Stimulated activated CD8-positive, alpha-beta memory T cell treated with anti-CD3 and anti-CD28 coated beads, Interleukin-7, amount 100 ng/mL, for 1 hour (primary cell): ENCODE results near the gene ATP11A.

Source experiments
- DNase-seq, 2 donors: peaks; one replicate each; pipeline ENCODE4 v3.0.0-alpha.2; 2020; ENCODE audit warnings: low read depth in 2 of 2

ATP11A gene

DNA sequence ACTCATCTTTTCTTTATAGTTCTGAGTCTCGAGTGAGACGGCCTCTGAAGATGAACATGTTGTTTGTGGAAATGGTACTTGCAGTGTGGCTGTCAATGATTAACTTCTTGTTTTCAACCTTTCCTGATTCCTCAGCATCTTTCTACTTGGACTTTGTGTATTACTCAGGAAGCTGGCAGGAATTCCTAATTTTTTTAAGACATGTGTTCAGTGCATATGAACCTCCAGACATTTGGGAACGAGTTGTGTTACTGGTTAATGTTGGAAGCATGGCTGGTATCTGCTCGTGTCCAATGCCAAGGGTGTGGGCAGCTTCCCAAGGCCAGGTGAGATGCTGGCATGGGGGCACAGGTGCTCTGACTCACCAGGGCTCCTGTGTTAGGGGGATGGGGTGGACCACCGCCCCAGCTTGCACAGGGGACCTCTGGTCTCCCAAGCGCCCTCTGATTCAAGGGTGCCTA, 218.1 kb downstream of the ATP11A start:
- DNase-seq, result no peak

- no peak for DNase-seq
These were observed 218.5 kb downstream of the ATP11A start for GRCh38 chr13:112908342-112908741.

GRCh38 chr13:112910016-112910415, 220.2 kb downstream of the ATP11A start:
- DNase-seq, result no peak

GRCh38 chr13:112910616-112911280, 220.9 kb downstream of the ATP11A start:
- DNase-seq, result no peak

DNA sequence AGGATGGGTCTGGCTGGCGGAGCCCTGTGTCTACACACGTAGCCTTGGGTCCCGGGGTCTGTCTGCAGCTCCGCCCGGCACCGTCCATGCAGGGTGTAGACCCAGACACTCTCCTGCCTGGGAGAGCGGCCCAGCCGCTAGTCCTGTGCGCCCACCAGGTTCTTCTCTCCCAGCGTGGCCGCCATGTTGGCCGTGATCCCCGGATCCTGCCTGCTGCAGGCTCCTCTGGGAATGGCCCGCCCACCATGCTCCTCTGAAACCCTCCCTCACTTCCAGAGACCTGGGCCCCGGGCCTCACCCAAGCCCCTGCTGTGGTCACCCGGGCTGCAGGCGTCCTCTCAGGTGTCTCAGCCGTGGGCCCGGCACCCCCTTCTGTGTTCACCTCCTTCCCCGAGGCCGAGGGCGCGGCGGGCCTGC, 221.5 kb downstream of the ATP11A start:
- DNase-seq, result no peak

DNA sequence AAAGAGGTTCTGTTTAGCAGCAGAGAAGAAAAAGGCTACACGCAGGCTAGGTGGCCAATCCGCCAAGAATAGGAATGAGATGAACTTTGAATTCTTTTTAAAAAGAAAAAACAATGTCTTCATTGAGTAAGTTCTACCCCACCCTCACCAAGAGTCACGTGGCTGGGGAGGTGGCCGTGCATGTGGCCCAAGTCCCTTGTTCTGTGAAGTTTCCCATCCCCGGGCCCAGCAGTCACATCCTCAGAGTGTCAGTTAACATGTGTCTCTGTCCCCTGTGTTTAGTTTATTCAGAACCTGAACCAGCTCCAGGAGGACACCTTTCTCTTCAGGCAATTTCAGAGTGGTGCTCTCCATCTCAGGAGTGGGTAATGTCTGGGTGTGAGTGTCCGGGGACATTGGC, 222.0 kb downstream of the ATP11A start:
- no peak for DNase-seq

DNA sequence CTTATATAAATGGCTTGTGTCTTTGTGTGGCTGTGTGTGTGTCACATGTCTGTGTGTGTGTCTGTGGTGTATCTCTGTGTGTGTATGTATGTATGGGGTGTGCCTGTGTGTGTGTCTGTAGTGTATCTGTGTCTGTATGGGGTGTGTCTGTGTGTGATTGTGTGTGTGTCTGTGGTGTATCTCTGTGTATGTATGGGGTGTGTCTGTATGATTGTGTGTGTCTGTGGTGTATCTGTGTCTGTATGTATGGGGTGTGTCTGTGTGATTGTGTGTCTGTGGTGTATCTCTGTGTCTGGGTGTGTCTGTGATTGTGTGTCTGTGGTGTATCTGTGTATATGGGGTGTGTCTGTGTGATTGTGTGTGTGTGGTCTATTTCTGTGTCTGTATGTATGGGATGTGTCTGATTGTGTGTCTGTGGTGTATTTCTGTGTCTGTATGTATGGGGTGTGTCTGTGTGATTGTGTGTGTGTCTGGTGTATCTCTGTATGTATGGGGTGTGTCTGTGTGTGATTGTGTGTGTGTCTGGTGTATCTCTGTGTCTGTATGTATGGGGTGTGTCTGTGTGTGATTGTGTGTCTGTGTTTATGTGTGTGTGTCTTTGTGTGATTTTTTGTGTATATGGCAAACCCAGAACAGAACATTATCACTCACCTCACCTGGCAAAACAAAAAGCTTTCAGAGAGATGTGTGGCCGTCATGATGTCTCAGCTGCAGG, 223.0 kb downstream of the ATP11A start:
- no peak for DNase-seq

GRCh38 chr13:112916296-112916695, 226.5 kb downstream of the ATP11A start:
- no peak for DNase-seq

DNA sequence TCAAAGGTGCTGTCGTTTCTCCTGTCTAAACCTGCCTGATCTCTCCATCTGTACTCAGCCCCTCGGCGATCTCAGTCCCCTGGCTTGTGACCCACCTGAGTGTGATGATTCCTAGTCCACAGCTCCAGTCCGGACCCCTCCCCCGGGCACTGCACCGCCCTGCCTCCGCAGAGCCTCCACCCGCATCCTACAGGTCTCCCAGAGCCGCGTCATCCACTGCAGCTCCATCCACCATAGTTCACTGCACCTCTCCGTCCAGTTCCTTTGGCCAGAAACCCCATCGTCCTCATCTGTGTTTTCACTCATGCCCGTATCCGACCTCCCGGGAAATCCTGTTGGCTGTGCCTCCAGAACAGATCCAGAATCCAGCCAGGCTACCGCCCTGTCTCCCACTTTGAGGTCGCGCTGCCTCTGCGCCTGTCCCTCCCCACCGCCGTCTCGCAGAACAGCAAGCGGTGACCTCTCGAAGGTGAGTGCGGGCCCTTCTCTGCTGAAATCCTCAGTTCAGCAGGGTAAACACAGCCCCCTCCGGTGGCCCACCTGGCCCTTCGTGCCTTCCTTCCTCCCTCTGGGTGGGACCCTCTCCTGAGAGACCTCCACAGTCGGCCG, 227.3 kb downstream of the ATP11A start:
- DNase-seq, result no peak

- no peak for DNase-seq
These were observed 227.9 kb downstream of the ATP11A start for GRCh38 chr13:112917737-112918136.

- no peak for DNase-seq
These were observed 228.4 kb downstream of the ATP11A start for GRCh38 chr13:112918266-112918665.

DNA sequence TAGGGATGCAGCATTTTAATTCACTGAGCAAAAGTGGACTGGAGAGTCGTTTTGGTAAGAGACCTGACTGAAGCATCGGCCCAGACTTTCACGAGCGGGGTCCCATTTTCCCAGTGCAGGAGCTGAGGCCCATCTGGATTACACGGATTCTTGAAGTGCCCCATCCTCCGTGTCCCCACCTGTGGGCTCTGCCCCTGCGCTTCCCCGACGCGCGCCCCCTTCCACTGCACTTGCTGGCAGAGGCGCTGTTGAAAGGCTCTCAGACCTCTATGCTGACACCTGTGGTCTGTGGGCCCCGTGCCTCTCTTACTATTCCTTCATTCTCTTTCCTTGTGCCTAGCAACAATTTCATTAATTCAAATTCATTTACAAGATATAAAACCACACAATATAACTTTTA, 228.9 kb downstream of the ATP11A start:
- no peak for DNase-seq

DNA sequence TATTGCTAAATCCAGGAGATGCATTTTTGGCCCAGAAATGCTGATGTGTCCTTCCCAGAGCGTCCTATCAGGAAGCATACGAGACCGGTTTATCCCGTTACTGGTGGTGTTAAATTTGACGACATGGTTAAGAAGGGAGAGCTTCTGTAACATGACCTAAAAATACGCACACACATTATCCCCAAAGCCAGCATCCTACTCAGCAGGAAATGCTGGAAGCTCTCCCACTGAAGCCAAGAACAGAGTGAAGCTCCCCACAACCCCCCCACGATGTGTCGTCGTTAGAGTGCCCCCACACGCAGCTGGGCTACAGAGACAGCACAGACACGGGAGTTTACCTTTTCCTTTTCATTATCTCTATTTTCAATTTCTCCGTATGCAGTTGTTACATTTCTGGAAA, 234.1 kb downstream of the ATP11A start:
- DNase-seq, result no peak

DNA sequence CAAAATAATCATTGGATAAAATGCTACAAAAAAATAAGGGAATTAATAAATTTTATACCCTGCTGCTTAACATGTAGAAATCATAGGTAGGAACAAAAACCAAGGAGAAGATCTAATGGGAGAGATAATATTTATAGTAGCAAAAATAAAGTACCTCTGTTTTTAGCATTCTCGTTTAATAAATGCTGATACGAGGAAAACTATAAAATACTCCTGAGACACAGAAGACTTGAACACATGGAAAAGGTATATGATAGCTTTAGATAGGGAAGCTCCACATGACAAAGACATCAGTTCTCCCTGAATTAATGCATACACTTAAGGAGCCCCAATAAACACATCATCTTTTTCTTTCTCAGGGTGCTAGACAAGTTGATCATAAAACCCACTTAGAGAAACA, 234.5 kb downstream of the ATP11A start:
- no peak for DNase-seq

DNA sequence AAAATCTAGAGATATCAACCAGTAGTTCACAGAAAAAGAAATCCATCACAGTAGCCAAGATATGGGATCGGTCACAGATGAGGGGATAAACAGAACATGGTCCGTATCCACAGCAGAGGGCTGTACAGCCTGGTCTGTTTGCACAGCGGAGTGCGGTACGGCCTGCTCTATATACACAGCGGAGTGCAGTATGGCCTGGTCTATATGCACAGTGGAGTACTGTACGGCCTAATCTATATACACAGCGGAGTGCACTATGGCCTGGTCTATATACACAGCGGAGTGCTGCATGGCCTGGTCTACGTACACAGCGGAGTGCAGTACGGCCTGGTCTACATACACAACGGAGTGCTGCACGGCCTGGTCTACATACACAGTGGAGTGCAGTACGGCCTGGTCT, 236.2 kb downstream of the ATP11A start:
- DNase-seq, result no peak

GRCh38 chr13:112926993-112927392, 237.2 kb downstream of the ATP11A start:
- DNase-seq, result no peak

GRCh38 chr13:112928020-112928971, 238.5 kb downstream of the ATP11A start:
- no peak for DNase-seq

GRCh38 chr13:112928972-112929782, 239.3 kb downstream of the ATP11A start:
- no peak for DNase-seq

GRCh38 chr13:112929783-112930055, 239.9 kb downstream of the ATP11A start:
- DNase-seq, result no peak

DNA sequence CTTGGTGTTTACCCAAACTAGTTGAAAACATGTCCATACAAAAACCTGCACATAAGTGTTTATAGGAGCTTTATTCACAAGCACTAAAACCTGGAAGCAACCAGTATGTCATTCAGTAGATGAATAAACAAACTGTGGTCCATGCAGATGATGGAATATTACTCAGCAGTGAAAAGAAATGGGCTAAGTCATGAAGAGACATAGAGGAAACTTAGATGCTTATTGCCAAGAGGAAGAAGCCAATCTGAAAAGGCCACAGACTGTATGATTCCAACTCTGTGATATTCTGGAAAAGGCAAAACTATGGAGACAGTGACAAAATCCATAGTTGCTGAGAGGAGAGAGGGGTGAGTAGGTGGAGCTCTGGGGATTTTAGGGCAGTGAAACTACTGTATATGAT, 240.4 kb downstream of the ATP11A start:
- DNase-seq, result no peak
